Measurements from ENCODE around the gene DHPS.
"Not testable (repeated sequence)": the region's sequence is repeated elsewhere in the genome, so short reads cannot be mapped to it uniquely, and the experiment has no call there.

The DHPS gene

DNA sequence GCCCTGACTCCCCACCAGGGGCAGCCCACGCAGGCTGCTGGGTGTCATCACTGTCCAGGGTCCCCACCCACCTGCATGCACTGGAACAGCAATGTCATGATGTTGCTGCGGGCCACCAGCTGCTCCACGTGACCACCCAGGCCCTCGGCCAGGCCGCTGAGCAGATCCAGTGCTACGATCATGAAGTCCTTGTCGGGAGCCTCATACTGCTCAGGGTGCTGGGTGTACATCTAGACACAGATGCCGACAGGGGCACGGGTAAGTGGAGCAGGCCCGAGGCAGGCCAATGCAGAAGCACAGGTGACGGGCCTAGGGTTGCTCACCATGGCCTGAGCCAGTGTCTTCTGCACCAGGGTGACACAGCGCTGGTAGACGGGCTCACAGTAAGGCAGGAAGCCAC lies 23.5 kb upstream of the DHPS start:
- DNase-seq: no peak

GRCh38 chr19:12703046-12703445 lies 21.4 kb upstream of the DHPS start:
- peak; percentile 75 for DNase-seq

GRCh38 chr19:12701596-12702282 lies 20.1 kb upstream of the DHPS start:
- DNase-seq: no peak

DNA sequence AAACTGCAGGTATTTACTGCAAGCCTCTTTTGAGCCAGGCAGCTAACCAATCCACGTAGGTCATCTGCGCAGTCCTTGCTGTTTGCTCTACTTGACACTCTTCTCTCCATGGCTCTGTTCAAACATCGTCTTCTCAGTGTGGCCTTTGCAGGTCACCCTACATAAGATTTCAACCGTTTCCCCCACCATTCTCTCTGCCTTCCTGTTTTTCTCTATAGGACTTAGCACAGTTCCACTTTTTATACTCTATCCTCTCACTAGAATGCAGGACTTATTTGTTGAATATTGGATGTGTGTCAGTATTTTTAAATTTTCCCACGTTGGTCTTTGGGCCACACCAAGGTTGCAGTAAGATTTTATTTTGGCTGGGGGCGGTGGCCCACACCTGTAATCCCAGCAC lies 16.5 kb upstream of the DHPS start:
- no peak for DNase-seq

GRCh38 chr19:12697425-12697824 lies 15.7 kb upstream of the DHPS start:
- DNase-seq: not testable (repeated sequence)

- peak; percentile 96 for DNase-seq
Observed at GRCh38 chr19:12696366-12697335, 15.0 kb upstream of the DHPS start, which contains the start of gene FBXW9. FBXW9 (minus strand) TSS chr19:12696631; CDS start chr19:12696581, 50 bp downstream.

DNA sequence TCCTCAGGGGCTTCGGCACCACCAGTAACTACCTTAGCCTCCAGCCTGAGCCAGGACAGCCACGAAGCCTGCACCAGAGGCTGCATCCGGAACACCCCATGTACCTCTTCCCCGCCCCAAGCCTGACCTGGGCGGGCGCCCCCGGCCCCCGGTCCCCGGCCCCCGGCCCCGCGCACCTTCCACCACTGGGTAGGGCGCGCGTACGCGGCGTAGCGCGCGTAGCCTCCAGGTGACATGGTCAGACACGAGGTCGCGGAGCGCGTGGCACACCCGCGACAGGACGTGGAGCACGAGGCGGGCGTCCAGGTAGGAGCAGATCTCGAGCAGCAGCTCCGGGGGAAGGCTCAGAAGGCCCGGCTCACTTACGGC lies 14.3 kb upstream of the DHPS start:
- no peak for DNase-seq

DNA sequence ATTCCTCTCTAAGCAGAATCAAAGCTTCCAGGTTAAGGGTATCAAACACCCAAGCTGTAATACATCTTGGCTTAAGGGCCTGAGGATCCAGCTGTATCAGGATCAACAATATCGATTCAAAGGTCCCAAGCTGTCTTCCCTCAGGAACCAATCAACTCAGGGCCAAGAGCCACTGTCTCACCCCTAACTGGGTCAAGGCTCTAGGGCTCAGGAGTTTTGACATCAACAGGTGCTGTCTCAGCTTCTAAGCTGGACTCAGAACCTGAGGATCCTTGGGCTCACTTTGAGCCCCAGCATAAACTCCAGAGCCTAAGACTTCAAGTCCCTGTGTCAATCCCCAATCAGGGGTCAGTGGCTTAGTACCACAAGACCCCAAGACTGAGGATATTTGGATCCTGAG lies 13.8 kb upstream of the DHPS start:
- no peak for DNase-seq

GRCh38 chr19:12695096-12695495 lies 13.4 kb upstream of the DHPS start:
- DNase-seq: no peak

- no peak for DNase-seq
Observed at GRCh38 chr19:12694641-12695040, 13.0 kb upstream of the DHPS start.

DNA sequence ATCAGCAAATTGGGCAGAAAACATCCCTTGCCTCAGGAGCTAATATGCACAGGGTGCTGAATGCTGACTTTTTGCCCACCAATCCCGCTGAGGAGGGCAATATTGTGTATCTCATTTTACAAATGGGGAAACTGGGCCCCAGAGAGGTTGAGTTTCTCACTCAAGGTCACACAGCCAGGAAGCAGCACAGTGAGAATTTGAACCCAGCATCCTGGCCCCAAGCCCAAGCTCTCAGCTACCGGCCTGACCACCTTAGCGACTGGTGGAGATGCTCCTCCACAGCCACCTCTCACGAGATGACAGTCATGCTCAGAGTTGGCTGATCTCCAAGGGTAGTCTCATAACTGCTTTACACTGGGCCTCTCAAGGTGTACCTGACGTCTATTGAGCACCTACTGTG lies 11.3 kb upstream of the DHPS start:
- no peak for DNase-seq

- no peak for DNase-seq
Observed at GRCh38 chr19:12689581-12690216, 8.0 kb upstream of the DHPS start.

- no peak for DNase-seq
Observed at GRCh38 chr19:12689012-12689411, 7.3 kb upstream of the DHPS start.

- DNase-seq: no peak
Observed at GRCh38 chr19:12687496-12688196, 6.0 kb upstream of the DHPS start, which contains the start of gene GNG14. GNG14 (plus strand) TSS chr19:12687998; CDS start chr19:12688049, 51 bp downstream.

DNA sequence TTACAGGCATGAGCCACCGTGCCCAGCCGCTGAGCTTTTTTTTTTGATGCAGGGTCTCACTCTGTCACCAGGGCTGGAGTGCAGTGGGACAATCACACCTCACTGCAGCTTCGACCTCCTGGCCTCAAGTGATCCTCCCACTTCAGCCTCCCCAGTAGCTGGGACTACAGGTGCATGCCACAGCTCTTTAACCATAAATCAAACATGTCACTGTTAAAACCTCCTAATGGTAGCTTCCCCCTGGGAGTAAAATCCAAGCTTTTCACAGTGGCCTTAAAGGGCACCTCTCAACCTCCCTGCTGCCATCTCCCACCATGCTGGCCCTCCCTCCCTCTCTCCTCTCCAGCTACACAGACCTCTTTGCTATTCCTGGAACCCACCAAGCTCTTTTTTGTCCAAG lies 4.2 kb upstream of the DHPS start:
- no peak for DNase-seq

GRCh38 chr19:12680034-12680433 lies 1.6 kb downstream of the DHPS start:
- no peak for DNase-seq

DNA sequence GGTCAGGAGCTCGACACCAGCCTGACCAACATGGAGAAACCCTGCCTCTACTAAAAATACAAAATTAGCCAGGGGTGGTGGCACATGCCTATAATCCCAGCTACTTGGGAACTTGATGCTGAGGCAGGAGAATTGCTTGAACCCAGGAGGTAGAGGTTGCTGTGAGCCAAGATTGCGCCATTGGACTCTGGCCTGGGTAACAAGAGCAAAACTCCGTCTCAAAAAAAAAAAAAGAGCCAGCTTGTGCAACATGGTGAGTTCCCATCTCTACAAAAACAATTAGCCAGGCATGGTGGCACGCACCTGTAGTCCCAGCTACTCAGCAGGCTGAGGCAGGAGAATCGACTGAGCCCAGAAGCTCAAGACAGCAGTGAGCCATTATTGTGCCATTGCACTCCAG lies 3.6 kb downstream of the DHPS start:
- not testable (repeated sequence) for DNase-seq

- DNase-seq: no peak
Observed at GRCh38 chr19:12676928-12677327, 4.8 kb downstream of the DHPS start.

DNA sequence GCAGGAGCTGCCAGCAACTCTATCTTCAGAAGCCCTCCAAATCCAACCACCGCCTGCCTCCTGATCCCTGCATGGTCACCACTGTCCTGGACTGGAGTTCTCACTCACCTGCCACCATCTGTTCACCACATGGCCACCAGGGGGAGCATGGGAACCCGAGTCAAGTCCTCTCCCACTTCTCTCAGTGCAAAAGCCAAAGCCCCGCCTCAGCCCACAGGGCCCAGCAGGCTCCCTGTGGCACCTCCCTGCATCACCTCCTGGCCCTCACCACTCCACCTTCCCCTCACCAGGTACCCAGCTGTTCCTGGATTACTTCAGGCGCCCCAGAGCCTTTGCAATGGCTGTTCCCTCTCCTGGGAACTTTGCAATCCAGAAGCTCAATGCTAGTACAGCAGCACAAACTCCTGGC lies 5.3 kb downstream of the DHPS start:
- peak; percentile 88 for DNase-seq

- DNase-seq: no peak
Observed at GRCh38 chr19:12675940-12676339, 5.7 kb downstream of the DHPS start.

- no peak for DNase-seq
Observed at GRCh38 chr19:12675399-12675798, 6.3 kb downstream of the DHPS start.

DNA sequence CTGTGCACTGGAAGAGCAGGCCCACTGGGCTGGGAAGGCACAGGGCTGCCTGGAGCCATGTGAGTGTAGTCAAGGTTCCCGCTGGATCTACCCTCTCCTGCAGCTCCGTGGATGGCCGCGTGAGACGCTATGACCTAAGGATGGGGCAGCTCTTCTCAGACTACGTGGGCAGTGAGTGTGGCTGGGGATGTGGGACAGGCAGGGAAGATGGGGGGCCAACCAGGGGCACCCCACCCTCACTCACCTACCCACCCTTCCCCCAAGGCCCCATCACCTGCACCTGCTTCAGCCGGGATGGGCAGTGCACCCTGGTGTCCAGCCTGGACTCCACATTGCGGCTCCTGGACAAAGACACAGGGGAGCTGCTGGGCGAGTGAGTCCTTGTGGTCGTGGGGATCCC lies 8.9 kb downstream of the DHPS start:
- DNase-seq: no peak
